IMR-90 (cell line): Measurements from ENCODE around the gene EBI3. TPM values are rescaled to one million over a fixed set of nuclear protein-coding genes. Genes with fewer than 3 reads are reported as not detected.

ENCODE experiments used
- ATAC-seq: fragments of 200-7000 bp; cut with Tn5 transposase; 2 replicates; pipeline ENCODE4 v1.9.1; 2020; ENCODE audit warnings: low read depth, mild to moderate bottlenecking, moderate library complexity
- BruUV-seq: library from RNA; stranded (reverse); fragments of 400-500 nt; replicated peaks from 2 replicates; lab custom pipeline; 2021; lab: Mats Ljungman, UMichigan
- CTCF ChIA-PET: fragments of 300-600 bp; formaldehyde crosslinking; extraction: SDS; loops from one replicate; lab custom pipeline; 2021; ENCODE audit warnings: antibody characterized with exemption; lab: Yijun Ruan, JAX
- POLR2A ChIA-PET: fragments of 300-600 bp; sonication (Branson Sonifier 250); formaldehyde crosslinking; loops from one replicate; lab custom pipeline; 2022; ENCODE audit warnings: antibody characterized with exemption; ENCODE audit not compliant: unreplicated experiment; lab: Charles Lee
- DNase-seq: peaks from one replicate; pipeline ENCODE4 v3.0.0; 2013
- H2AFZ ChIP-seq: replicated peaks from 2 replicates; pipeline ENCODE3; 2013; ENCODE audit warnings: low read length, mild to moderate bottlenecking; ENCODE audit not compliant: poor library complexity
- H2AK5ac ChIP-seq: 2 replicates; pipeline ENCODE4 v1.6.1; 2013; ENCODE audit warnings: low read depth, low read length, inconsistent platforms
- H2AK9ac ChIP-seq: replicated peaks from 2 replicates; pipeline ENCODE3; 2013; ENCODE audit warnings: mild to moderate bottlenecking, low read depth, low read length, moderate library complexity; ENCODE audit not compliant: poor library complexity
- H2BK120ac ChIP-seq: 2 replicates; pipeline ENCODE4 v1.6.1; 2013; ENCODE audit warnings: low read depth, low read length, inconsistent platforms
- H2BK15ac ChIP-seq: 3 replicates; pipeline ENCODE4 v1.6.1; 2013; ENCODE audit warnings: low read depth, low read length, inconsistent platforms
- H2BK20ac ChIP-seq: 2 replicates; pipeline ENCODE4 v1.6.1; 2013; ENCODE audit warnings: low read depth, mild to moderate bottlenecking, inconsistent platforms, low read length, moderate library complexity
- H2BK5ac ChIP-seq: 2 replicates; pipeline ENCODE4 v1.6.1; 2013; ENCODE audit warnings: mild to moderate bottlenecking, low read depth, low read length, inconsistent platforms; ENCODE audit not compliant: poor library complexity, severe bottlenecking
- H3K14ac ChIP-seq: replicated peaks from 2 replicates; pipeline ENCODE4 v1.6.1; 2013; ENCODE audit warnings: low read depth, low read length, inconsistent platforms
- H3K18ac ChIP-seq: 2 replicates; pipeline ENCODE4 v1.6.1; 2013; ENCODE audit warnings: low read depth, low read length, control low read depth
- H3K23ac ChIP-seq: 2 replicates; pipeline ENCODE4 v1.6.1; 2013; ENCODE audit warnings: low read depth, low read length, inconsistent platforms
- H3K27ac ChIP-seq: 2 replicates; pipeline ENCODE4 v1.5.1; 2013; ENCODE audit warnings: mild to moderate bottlenecking, control low read depth, low read length; ENCODE audit not compliant: insufficient read depth
- H3K27me3 ChIP-seq: 2 replicates; pipeline ENCODE4 v1.6.1; 2013; ENCODE audit warnings: low read length; ENCODE audit not compliant: control insufficient read depth, insufficient read depth
- H3K36me3 ChIP-seq: 2 replicates; pipeline ENCODE4 v1.6.1; 2013; ENCODE audit warnings: low read length, mixed read lengths; ENCODE audit not compliant: control insufficient read depth, insufficient read depth
- H3K4ac ChIP-seq: 2 replicates; pipeline ENCODE4 v1.6.1; 2013; ENCODE audit warnings: low read depth, low read length, inconsistent platforms
- H3K4me1 ChIP-seq: 2 replicates; pipeline ENCODE4 v1.6.1; 2013; ENCODE audit warnings: low read length, mixed read lengths; ENCODE audit not compliant: control insufficient read depth, insufficient read depth
- H3K4me2 ChIP-seq: 2 replicates; pipeline ENCODE4 v1.6.1; 2013; ENCODE audit warnings: low read depth, mild to moderate bottlenecking, control low read depth, low read length, moderate library complexity
- H3K4me3 ChIP-seq: 2 replicates; pipeline ENCODE4 v1.5.1; 2013; ENCODE audit warnings: low read depth, mild to moderate bottlenecking, control low read depth, low read length, moderate library complexity; ENCODE audit not compliant: insufficient read depth
- H3K56ac ChIP-seq: 2 replicates; pipeline ENCODE4 v1.6.1; 2013; ENCODE audit warnings: low read length, inconsistent platforms; ENCODE audit not compliant: insufficient read depth; ENCODE audit errors: extremely low read depth
- H3K79me1 ChIP-seq, 2 experiments: 2 replicates each; pipeline ENCODE4 v1.6.1; 2013; ENCODE audit warnings: low read length in 2 of 2, inconsistent platforms in 1 of 2, low read depth in 1 of 2
- H3K9ac ChIP-seq: 2 replicates; pipeline ENCODE4 v1.6.1; 2013; ENCODE audit warnings: low read depth, low read length, control low read depth
- H3K9me1 ChIP-seq: 2 replicates; pipeline ENCODE4 v1.6.1; 2013; ENCODE audit warnings: low read length, inconsistent platforms; ENCODE audit not compliant: insufficient read depth
- H3K9me3 ChIP-seq: 2 replicates; pipeline ENCODE4 v1.6.1; 2013; ENCODE audit warnings: low read length; ENCODE audit not compliant: control insufficient read depth, insufficient read depth
- H4K20me1 ChIP-seq: 2 replicates; pipeline ENCODE4 v1.6.1; 2013; ENCODE audit warnings: low read length, inconsistent platforms; ENCODE audit not compliant: insufficient read depth
- H4K5ac ChIP-seq: 2 replicates; pipeline ENCODE4 v1.6.1; 2013; ENCODE audit warnings: mild to moderate bottlenecking, low read depth, low read length, control low read depth
- H4K8ac ChIP-seq, 2 experiments: 2 replicates each; pipeline ENCODE4 v1.6.1; 2013; ENCODE audit warnings: low read depth in 2 of 2, low read length in 2 of 2, control low read depth in 1 of 2, inconsistent platforms in 1 of 2
- H4K91ac ChIP-seq: 2 replicates; pipeline ENCODE4 v1.6.1; 2013; ENCODE audit warnings: low read depth, low read length, inconsistent platforms; ENCODE audit not compliant: insufficient read depth
- CEBPB ChIP-seq: IDR thresholded peaks from 2 replicates; pipeline ENCODE4 v1.6.1; 2012; ENCODE audit warnings: low read depth, low read length, improper control_type of control experiment
- CHD1 ChIP-seq: IDR thresholded peaks from 2 replicates; pipeline ENCODE4 v1.6.1; 2012; ENCODE audit warnings: low read depth, low read length, improper control_type of control experiment
- MXI1 ChIP-seq: IDR thresholded peaks from 2 replicates; pipeline ENCODE4 v1.6.1; 2012; ENCODE audit warnings: low read depth, mild to moderate bottlenecking, low read length, moderate library complexity, borderline replicate concordance
- POLR2A ChIP-seq: IDR thresholded peaks from 2 replicates; pipeline ENCODE4 v1.6.1; 2012; ENCODE audit warnings: mild to moderate bottlenecking, low read depth, low read length
- SMC3 ChIP-seq: fragments of 150-350 bp; IDR thresholded peaks from 2 replicates; pipeline ENCODE4 v1.6.1; 2016; ENCODE audit warnings: low read depth, mild to moderate bottlenecking, antibody characterized with exemption, low read length, moderate library complexity
- WGBS, 2 experiments: methylation state at CpG; one replicate each; pipeline versions ENCODE4 v1.1.5 to v1.1.7; 2013; ENCODE audit warnings: missing lambda C conversion rate in 2 of 2; ENCODE audit not compliant: insufficient read length in 1 of 2; ENCODE audit errors: extremely low coverage in 2 of 2; 5-methylcytosine and 5-hydroxymethylcytosine counted together
- dilution Hi-C: fragments of 300-500 bp; cut with HindIII; formaldehyde crosslinking; loops from one replicate; pipeline ENCODE4 v1.14.3; 2018; ENCODE audit warnings: low sequenced_read_pairs; ENCODE audit not compliant: unreplicated experiment
- in situ Hi-C: fragments of 300-500 bp; cut with MboI; formaldehyde crosslinking; loops from 3 replicates; pipeline ENCODE4 v1.14.3; 2019; ENCODE audit warnings: low sequenced_read_pairs, inconsistent platforms, mixed read lengths
- intact Hi-C: fragments of 100-400 bp; cut with micrococcal nuclease; formaldehyde crosslinking; loops from 2 replicates; pipeline ENCODE4 v1.10.0; 2022
- polyA plus RNA-seq, 3 experiments: library from polyadenylated mRNA; depleted of rRNA; stranded (reverse); fragments of >200 nt; gene quantifications; 2 replicates each; pipeline ENCODE4 v1.2.3, GENCODE V29; 2012; ENCODE audit warnings: low replicate concordance in 1 of 3
- total RNA-seq: library from RNA; depleted of rRNA; stranded (reverse); fragments of >200 nt; gene quantifications from 2 replicates; pipeline ENCODE4 v1.2.3, GENCODE V29; 2012
- TF ChIP-seq, protein P1 (sequence below): conservative IDR thresholded peaks from 2 replicates; pipeline ENCODE4 v1.5.1; 2012; ENCODE audit warnings: mild to moderate bottlenecking, low read depth, low read length, improper control_type of control experiment

EBI3 gene
- total and polyA plus RNA-seq, 2 of the 4 experiments (the other 2 are of a cell fraction) = 0.36 to 2.7 TPM

DNA sequence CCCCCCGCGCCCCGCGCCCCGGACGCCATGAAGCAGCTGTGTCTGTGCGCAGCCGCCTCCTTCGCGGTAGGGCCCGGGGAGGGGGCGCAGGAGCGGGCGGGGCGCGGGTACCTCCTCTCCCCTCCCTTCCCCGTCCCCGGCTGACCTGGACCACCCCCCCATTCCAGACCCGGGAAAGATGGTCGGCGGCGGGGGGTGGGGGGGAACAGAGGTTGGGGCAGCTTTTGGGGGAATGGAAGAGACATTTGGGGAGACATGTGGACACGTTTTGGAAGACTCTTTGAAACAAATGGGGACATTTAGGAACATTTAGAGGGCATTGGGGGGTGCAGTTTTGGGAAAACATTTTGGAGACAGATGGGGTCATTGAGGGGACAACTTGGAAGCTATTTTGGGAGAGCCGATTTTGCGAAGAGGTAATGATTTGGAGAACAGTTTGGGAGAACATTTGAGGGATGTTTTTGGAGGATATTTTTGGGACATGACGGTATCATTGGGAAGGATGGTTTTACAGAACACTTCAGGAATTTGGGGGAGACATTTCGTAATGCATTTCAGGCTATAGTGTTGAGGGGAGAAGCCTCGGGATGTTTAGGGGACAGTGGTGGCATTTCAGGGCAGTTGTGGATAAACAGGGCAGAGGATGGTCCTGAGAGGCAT is 30.7 kb upstream of the EBI3 start (continued):
- no peak for TF ChIP-seq CEBPB

DNA sequence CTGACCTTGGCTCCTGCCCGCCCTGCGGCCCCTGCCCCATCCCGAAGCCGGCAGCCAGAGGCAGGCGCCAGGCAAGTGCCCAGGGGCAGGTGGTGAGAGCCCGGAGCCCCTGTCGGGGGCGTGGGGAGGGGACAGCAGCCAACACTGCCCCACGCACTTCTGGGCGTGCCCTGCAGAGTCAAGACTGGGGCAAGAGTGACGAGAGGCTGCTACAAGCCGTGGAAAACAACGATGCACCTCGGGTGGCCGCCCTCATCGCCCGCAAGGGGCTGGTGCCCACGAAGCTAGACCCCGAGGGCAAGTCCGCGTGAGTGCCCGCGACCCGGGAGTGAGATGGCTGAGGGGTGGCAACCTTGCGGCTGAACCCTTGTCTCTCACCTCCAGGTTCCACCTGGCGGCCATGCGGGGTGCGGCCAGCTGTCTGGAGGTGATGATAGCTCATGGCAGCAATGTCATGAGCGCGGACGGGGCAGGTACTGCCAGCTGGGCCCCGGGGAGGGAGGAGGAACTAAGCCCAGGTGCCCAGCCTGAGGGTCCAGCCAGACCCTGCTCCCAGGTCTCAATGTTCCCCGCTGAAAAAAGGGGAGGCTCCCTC is 29.5 kb upstream of the EBI3 start:
- DNase-seq = no peak
- Histone ChIP-seq H2BK20ac (no peak overlapping the region), H4K91ac (no peak overlapping the region), H4K20me1 (no peaks in the 10 kb centered on the region; the same call in 1 of the 2 replicates), H3K9me1 (no peaks in the 10 kb centered on the region), H3K4me2 (no peak overlapping the region), H3K23ac (no peak overlapping the region), H2BK120ac (no peak overlapping the region), H3K79me1 (no peaks in the 10 kb centered on the region), H3K4me3 (no peak overlapping the region), H3K36me3 (no peaks in the 10 kb centered on the region), H3K27ac (no peak overlapping the region), H3K4ac (no peak overlapping the region), H2AFZ (no peak overlapping the region), H3K9ac (no peak overlapping the region), H4K5ac (no peak overlapping the region), H2AK9ac (no peak overlapping the region), H4K8ac (no peak overlapping the region), H3K18ac (no peak overlapping the region), H3K56ac (no peak overlapping the region), H3K4me1 (no peaks in the 10 kb centered on the region), H2AK5ac (no peak overlapping the region), H2BK15ac (no peak overlapping the region), H2BK5ac (no peak overlapping the region), H3K27me3 (peaks cover 50% of the 10 kb centered on the region), H3K9me3 (no peaks in the 10 kb centered on the region), H3K14ac (no peak overlapping the region)
- no peak for ATAC-seq
- intact Hi-C loops = loop anchor here (10.0 kb wide), 1 partner anchor 535 kb away; no protein-coding TSS in a partner anchor
- CTCF ChIA-PET = interaction anchor here (1.0 kb wide), 1 partner anchor 212 kb away, joined by 3 read pairs; no protein-coding TSS in a partner anchor
- WGBS, 2 experiments = 67% methylated on average over 12 of the region's 33 CpGs; no CpG with 5 or more reads in 1 of the 2 experiments
- POLR2A ChIA-PET = no interaction called here
- in situ Hi-C loops = no loop called here
- no TSS peak for BruUV-seq
- no peak for TF ChIP-seq SMC3
- TF ChIP-seq MXI1 = no peak
- TF ChIP-seq POLR2A = no peak
- TF ChIP-seq, protein P1, sequence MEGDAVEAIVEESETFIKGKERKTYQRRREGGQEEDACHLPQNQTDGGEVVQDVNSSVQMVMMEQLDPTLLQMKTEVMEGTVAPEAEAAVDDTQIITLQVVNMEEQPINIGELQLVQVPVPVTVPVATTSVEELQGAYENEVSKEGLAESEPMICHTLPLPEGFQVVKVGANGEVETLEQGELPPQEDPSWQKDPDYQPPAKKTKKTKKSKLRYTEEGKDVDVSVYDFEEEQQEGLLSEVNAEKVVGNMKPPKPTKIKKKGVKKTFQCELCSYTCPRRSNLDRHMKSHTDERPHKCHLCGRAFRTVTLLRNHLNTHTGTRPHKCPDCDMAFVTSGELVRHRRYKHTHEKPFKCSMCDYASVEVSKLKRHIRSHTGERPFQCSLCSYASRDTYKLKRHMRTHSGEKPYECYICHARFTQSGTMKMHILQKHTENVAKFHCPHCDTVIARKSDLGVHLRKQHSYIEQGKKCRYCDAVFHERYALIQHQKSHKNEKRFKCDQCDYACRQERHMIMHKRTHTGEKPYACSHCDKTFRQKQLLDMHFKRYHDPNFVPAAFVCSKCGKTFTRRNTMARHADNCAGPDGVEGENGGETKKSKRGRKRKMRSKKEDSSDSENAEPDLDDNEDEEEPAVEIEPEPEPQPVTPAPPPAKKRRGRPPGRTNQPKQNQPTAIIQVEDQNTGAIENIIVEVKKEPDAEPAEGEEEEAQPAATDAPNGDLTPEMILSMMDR = no peak
- TF ChIP-seq CHD1 = no peak
- dilution Hi-C loops = no loop called here
